GM19372 (cell line): ENCODE measurements around the gene SLC16A7.
"Not testable (repeated sequence)": the region's sequence is repeated elsewhere in the genome, so short reads cannot be mapped to it uniquely, and the experiment has no call there.

Source experiments
- ATAC-seq: cut with Tn5 transposase; IDR thresholded peaks from one replicate; pipeline ENCODE4 v1.9.1; 2021; ENCODE audit warnings: mild to moderate bottlenecking, low read depth, moderate library complexity; ENCODE audit not compliant: unreplicated experiment

The SLC16A7 gene

GRCh38 chr12:59595883-59596540 lies at the start of gene SLC16A7:
Gene SLC16A7 (plus strand): TSS chr12:59596029. CDS start chr12:59704802, 108,773 bp downstream.
- peak; percentile 58 for ATAC-seq

- ATAC-seq, result no peak
These were observed 46.9 kb upstream of the SLC16A7 start for GRCh38 chr12:59548930-59549329.

GRCh38 chr12:59559696-59560095 lies 36.1 kb upstream of the SLC16A7 start:
- no peak for ATAC-seq

GRCh38 chr12:59570145-59570544 lies 25.7 kb upstream of the SLC16A7 start:
- ATAC-seq, result no peak

GRCh38 chr12:59574406-59574805 lies 21.4 kb upstream of the SLC16A7 start:
- no peak for ATAC-seq

GRCh38 chr12:59575826-59576225 lies 20.0 kb upstream of the SLC16A7 start:
- no peak for ATAC-seq

GRCh38 chr12:59578254-59578653 lies 17.6 kb upstream of the SLC16A7 start:
- ATAC-seq, result no peak

GRCh38 chr12:59579631-59580030 lies 16.2 kb upstream of the SLC16A7 start:
- no peak for ATAC-seq

- ATAC-seq, result no peak
These were observed 15.8 kb upstream of the SLC16A7 start for GRCh38 chr12:59580050-59580449.

GRCh38 chr12:59583003-59583712 lies 12.7 kb upstream of the SLC16A7 start:
- no peak for ATAC-seq

- no peak for ATAC-seq
These were observed 8.1 kb upstream of the SLC16A7 start for GRCh38 chr12:59587710-59588109.

GRCh38 chr12:59593761-59594160 lies 2.1 kb upstream of the SLC16A7 start:
- ATAC-seq, result no peak

- ATAC-seq, result no peak
These were observed 807 bp upstream of the SLC16A7 start for GRCh38 chr12:59594943-59595500.

- ATAC-seq, result no peak
These were observed 305 bp upstream of the SLC16A7 start for GRCh38 chr12:59595565-59595882.

GRCh38 chr12:59597385-59597781 lies 1.6 kb downstream of the SLC16A7 start:
- peak; percentile 41 for ATAC-seq

GRCh38 chr12:59600171-59600570 lies 4.3 kb downstream of the SLC16A7 start:
- no peak for ATAC-seq

- ATAC-seq, result no peak
These were observed 7.9 kb downstream of the SLC16A7 start for GRCh38 chr12:59603754-59604153.

GRCh38 chr12:59612823-59613434 lies 17.1 kb downstream of the SLC16A7 start:
- not testable (repeated sequence) for ATAC-seq

GRCh38 chr12:59615392-59616165 lies 19.8 kb downstream of the SLC16A7 start:
- ATAC-seq, result no peak

GRCh38 chr12:59619461-59620240 lies 23.8 kb downstream of the SLC16A7 start:
- peak; percentile 48 for ATAC-seq
